Activated CD4-positive, alpha-beta T cell treated with anti-CD3 and anti-CD28 coated beads, Interleukin-10, Interleukin-2, amounts not matched to agents 100 ng/mL and 50 ng/mL, durations not matched to agents 16 hours and 8 hours (primary cell): ENCODE data around the gene SLC24A4.
A peak's percentile ranks its signal among the peaks of the same experiment; 100 is the strongest.

Experiments used
- DNase-seq: peaks from one replicate; pipeline ENCODE4 v3.0.0-alpha.2; 2020

SLC24A4 gene

DNA sequence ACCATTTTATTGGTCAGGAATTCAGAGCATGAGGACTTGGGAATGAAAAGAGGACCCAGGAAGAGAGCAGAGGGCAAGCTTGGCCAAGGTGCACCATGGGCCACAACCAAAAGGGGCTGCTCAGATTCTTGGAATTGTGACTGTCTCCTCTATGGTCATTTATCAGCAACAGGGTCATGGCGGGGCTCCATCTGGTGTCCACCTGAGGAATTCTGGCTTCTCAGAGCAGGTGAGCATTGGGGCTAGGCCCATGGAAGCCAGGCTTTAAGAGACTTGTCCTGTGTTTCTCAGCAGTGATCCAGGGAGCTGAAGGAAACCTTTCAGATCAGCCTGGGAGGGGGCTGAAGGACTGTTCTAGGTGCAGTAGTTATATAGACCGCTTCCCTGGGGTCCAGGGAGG lies 188.0 kb downstream of the SLC24A4 start:
- DNase-seq = no peak

DNA sequence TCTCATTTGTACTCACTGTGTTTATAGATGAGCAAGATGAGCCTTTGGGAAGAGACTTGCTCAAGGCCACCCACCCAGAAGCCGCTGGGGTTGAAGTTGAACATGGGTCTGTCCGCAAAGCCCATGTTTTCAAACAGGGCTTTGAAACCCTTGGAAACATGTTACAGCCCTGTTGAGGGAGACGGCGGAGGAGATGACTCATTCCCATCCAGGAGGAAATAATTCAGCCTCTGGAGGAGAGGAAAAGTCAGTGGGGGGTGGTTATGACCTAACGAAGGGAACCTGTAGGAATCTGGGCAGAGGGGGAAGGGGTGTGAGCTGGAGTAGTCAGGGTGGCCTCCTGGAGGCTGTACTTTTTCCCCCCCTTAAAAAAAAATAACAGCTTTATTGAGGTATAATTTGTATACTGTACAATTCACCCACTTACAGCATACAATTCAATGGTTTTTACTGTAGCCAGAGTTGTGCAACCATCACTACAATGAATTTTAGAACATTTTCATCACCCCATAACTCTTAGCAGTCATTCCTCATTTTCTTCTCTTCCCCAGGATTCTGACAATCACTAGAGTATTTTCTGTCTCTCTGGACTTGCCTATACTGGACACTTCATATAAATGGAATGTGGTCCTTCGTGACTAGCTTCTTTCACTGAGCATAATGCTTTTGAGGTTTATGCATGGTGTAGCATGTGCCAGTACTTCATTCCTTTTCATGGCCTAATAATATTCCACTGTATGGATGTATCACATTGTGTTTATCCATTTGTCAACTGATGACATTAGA lies 188.7 kb downstream of the SLC24A4 start:
- DNase-seq = no peak

DNA sequence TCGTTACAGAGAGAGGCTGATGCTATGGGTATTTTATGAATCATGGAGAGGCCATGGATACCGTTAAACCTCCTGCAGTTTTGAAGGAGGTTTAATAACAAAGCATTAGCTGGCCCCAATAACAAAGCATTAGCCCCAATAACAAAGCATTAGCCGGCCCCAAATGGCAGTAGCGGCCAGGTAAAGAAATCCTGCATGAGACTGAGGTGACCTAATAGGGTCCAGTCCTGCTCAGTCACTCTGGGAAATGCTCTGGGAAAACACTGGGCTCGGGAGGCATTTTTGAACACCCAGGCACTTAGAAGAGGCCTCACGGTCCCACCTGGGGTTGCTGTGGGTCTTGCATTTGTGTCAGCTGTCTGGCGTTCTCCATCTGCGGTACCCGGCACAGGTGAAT lies 189.8 kb downstream of the SLC24A4 start:
- no peak for DNase-seq

DNA sequence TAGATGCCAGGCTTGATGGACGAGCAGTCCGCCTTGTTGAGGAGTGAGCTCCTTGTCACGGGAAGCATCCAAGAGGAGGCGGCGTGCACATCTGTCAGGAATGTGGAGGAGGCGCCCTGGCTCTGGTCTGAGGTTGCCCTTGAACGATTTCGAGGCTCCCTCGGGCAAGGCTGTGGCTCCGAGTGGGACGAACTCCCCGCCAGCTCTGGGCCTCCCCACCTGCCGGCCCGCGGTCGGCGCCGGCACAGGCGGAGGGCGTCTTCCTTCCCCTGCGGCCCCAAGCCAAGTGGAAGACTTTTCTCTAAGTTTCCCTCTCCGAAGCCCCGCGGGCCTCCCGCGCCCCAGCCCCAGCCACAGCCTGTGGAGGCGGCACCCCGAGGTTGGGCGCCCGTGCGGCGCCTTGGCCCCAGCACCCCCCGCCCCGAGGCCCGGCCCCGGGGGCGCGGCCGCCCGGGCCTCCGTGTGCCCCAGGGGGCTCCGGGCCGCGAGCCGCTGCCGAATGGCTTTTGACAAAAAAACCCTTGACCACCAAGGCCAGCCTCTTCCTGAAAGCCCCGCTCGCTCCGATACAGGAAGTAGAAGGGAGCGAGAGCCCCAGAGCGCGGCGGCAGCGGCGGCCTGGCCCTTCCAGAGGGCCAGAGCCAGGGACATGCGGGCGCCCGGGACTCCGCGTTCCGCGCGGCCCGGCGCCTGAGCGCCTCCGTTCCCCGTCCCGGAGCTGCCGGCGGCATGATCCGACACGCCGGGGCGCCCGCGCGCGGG lies 190.4 kb downstream of the SLC24A4 start, which contains the start of gene RIN3:
RIN3 (plus strand) TSS at position 578 of the 762 bp plus-strand sequence; CDS start at position 730, 152 bp downstream.
- DNase-seq = peak; percentile 46

DNA sequence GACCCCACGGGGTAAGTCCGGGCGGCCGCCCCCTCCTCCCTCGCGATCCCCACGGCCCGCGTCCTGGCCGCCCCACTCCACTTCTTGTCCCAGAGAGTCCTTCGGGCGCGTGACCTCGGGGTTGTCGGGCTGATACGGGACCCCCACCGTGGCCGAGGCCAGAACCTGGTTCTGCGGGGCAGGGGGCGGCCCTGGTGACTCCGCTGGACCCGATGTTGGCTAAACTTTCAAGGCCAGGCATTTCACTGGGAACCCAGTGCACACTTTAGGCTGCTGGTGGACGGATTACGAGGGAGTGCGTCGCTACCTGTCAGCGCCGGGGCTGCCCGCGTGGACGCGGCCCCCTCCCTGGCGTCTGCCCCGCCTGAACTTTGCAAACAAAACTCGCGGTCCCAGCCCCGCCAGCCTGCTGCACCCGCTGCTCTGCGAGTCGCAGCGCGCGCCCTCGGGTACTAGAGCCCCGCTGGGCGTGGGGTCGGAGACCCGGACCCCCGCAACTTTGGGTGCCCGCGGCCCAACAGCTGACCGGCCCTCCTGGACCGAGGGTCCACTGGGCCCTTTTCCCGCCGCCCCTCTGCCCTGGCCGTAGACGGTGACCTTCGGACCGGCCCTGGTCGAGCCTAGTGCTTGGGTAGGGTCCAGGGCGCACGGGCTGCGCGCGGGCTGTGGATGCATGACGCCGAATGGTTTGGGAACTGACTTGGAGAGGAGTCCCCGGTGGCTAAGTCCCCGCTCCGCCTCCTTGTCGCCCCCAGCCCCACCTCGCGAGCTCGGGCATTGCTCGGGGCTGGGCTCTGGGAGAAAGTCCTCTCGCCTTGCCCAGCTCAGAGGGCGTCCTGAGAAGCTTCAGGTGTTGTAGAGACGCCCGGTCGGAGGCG lies 191.2 kb downstream of the SLC24A4 start:
- no peak for DNase-seq

- no peak for DNase-seq
Measured at GRCh38 chr14:92514844-92515514, 192.0 kb downstream of the SLC24A4 start.

DNA sequence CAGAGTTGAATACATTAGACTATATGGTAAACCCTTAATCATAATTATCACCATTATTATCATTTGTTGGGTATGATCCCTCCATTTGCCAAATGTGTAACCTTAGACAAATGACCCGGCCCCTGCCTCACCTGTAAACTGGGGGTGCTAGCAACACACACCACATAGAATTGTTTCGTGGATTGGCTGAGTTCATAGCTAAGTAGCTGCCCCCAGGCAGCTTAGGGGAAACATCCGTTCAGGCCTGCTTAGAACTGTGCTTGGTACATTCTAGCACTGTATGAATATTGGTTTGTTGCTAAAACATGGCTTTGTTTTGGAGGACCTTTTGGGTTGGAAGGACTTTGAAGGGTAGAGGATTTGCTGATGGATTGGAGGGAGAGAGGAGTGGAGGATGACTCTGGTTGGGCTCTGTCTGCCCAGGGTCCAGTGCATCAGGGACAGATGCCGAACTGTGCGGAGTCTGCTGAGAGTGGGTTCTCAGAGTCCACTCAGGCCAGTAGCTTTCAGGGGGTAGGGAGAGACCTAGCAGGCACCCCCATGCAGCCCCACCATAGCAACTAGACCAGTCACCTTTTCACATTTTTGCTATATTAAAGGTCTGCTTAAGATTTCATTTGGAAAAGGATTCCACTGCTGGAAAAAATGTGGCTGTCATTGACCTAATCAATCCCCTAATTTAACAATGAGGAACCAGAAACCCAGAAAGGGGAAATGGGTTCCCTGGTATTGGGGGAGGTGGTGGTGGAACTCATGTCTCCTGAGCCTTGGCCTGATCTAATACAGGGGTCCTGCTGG lies 192.8 kb downstream of the SLC24A4 start:
- DNase-seq = no peak

DNA sequence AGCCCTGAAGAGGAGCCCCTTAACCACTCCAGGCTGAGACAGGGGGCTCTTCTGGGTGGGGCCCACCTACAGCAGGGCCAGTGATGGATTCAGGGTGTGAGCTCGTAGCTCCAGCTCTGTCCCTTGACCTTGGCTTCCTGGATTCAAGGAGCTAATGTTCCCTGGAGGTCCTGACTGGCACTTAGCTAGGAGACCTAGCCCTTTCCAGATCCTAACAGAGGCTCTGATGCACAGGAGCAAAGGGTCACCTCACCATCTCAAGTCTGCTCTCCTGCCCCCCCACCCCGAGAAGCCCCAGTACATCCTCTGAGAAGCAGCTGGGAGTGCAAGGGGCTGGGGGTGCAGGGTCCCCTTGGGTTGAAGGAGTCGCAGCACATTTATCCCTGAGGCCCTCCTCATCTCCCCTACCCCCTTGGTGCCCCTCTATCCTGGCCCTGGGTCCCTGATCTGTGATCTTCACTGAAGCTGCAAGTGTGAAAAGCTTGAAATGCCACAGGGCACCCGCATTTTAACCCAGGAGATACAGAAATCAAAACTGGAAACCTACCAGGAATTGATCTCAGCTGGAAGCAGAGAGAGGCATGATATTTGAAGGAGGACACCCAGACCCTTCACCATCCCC lies 193.5 kb downstream of the SLC24A4 start:
- no peak for DNase-seq

- peak; percentile 13 for DNase-seq
Measured at GRCh38 chr14:92516966-92517506, 194.1 kb downstream of the SLC24A4 start.

- DNase-seq = no peak
Measured at GRCh38 chr14:92517761-92518160, 194.8 kb downstream of the SLC24A4 start.

GRCh38 chr14:92519246-92520101 lies 196.5 kb downstream of the SLC24A4 start:
- no peak for DNase-seq

DNA sequence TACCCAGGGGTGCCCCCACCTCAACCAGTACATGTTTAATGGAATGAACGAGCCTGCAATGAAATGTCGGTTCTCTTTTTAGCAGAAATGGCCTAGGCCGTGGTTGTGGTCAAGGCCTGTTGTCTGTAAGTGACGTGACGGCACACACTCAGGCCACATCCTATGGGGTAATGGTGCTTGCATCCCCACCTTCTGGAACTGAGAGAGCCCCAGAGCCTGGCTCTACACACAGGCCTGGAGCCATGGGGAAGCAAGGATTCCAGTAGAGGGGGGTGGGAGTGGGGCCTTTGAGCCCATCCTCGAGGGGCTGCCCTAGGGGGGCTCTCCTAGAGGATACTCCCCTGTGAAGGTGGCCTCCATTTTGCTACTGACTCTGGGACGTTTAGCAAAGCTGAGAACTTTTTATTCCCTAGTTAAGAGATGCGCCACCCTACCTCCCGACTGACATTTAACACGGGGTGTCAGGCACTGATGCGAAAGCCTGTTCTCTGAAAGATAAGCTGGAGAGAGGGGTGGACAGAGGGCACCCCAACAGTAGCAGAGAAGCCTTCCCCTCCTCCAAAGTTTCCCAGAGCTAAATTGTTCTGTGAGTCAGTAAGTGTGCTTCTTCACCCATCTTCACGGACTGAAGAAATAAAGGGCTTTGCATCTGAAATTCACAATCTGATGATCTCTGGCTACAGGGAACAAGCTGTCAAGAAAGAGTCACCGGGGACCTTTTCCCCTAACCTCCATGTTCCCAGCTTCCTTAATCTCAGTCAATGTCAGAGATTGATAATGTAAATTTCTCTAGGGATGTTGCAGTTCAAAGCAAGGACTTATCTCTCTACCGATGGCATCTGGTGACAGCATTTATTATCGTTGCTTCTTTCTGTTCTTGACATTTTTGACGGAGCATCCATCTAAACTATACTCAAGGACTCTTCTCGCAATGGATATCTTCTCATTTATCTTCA lies 197.4 kb downstream of the SLC24A4 start:
- DNase-seq = peak; percentile 19

DNA sequence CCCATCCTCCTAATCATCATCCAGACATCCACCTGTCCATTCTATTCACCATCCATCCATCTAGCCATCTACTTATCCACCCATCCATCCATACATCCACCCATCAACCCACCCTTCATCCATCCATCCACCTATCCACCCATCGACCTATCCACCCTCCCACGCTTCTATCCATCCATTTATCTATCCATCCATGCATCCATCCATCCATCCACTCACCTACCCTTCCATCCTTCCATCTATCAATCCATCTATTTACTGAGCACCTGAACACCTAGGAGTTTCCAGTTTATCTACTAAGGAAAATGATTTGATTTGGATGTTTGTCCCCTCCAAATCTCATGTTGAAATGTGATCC lies 198.1 kb downstream of the SLC24A4 start:
- DNase-seq = no peak

DNA sequence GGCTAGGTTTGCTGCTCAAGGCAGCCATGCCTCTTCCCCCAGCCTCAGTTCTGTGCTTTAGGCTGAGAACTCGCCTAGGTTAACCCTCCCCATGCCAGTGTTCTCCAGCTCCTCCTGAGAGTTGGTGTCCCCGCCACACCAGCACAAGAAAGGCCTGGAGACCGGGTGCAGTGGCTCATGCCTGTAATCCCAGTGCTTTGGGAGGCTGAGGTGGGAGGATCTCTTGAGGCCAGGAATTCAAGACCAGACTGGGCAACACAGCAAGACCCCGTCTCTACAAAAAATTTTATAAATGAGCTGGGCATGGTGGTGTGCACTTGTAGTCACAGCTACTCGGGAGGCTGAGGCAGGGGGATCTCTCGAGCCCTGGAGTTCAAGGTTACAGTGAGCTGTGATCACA lies 200.8 kb downstream of the SLC24A4 start:
- DNase-seq = no peak

DNA sequence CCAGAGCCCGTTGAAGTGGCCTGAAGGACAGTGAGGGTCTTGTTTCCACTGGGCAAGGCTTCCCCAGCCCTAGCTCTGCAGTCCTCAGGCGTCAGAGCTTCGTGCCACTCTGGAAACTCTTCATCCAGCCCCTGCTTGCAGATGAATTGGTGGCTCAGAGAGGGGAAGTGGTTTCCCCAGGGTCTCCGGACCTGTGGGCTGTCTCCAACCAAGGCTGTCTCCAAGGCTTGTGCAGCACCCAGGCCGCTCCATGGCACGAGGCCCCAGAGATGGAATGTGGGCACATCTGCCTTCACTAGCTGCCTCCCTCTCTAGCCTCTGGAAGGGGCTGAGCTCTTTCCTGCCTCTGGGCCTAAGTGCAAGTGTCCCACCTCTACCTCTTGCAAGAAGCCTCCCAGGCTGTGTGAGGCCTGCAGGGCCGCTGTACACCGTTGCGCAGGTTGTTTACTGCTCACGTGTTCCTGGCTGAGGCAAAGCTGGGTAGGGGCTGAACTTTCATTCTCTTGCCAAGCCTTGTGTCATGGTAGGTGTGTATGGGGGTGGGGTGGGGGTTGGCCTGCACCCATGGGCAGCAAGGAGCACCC lies 201.7 kb downstream of the SLC24A4 start:
- DNase-seq = no peak

- DNase-seq = no peak
Measured at GRCh38 chr14:92525322-92526095, 202.5 kb downstream of the SLC24A4 start.

- DNase-seq = peak; percentile 20
Measured at GRCh38 chr14:92527721-92528120, 204.8 kb downstream of the SLC24A4 start.
